Neuronal stem cell (in vitro differentiated cells): ENCODE data around the gene NAB1.

Source experiments
- DNase-seq: peaks from one replicate; pipeline ENCODE4 v3.0.0-alpha.2; 2013; ENCODE audit warnings: low spot score
- H2AFZ ChIP-seq: one replicate; pipeline ENCODE4 v1.6.1; 2013; ENCODE audit warnings: mild to moderate bottlenecking, low read length, inconsistent platforms
- H2AK5ac ChIP-seq: 2 replicates; pipeline ENCODE4 v1.6.1; 2013; ENCODE audit warnings: low read depth, mild to moderate bottlenecking, inconsistent platforms, low read length, moderate library complexity, mixed read lengths
- H2BK120ac ChIP-seq: 2 replicates; pipeline ENCODE4 v1.6.1; 2013; ENCODE audit warnings: low read depth, mild to moderate bottlenecking, inconsistent platforms, low read length, moderate library complexity, mixed read lengths
- H2BK12ac ChIP-seq: one replicate; pipeline ENCODE4 v1.6.1; 2013; ENCODE audit warnings: low read length, inconsistent platforms
- H2BK15ac ChIP-seq: 2 replicates; pipeline ENCODE4 v1.6.1; 2013; ENCODE audit warnings: mild to moderate bottlenecking, low read length, inconsistent platforms, mixed read lengths
- H2BK5ac ChIP-seq: one replicate; pipeline ENCODE4 v1.6.1; 2013; ENCODE audit warnings: inconsistent platforms, mild to moderate bottlenecking, low read length, moderate library complexity
- H3K14ac ChIP-seq: one replicate; pipeline ENCODE4 v1.6.1; 2013; ENCODE audit warnings: low read length, inconsistent platforms
- H3K18ac ChIP-seq: 2 replicates; pipeline ENCODE4 v1.6.1; 2013; ENCODE audit warnings: low read length, inconsistent platforms
- H3K23ac ChIP-seq: 2 replicates; pipeline ENCODE4 v1.6.1; 2013; ENCODE audit warnings: low read depth, mild to moderate bottlenecking, mixed read lengths, low read length, inconsistent platforms; ENCODE audit not compliant: poor library complexity
- H3K27ac ChIP-seq: replicated peaks from 3 replicates; pipeline ENCODE4 v1.5.1; 2013; ENCODE audit warnings: low read length, inconsistent platforms
- H3K27me3 ChIP-seq, 3 experiments: 2 replicates each; pipeline ENCODE4 v1.6.1; 2013; ENCODE audit warnings: low read length in 3 of 3, mild to moderate bottlenecking in 2 of 3, inconsistent platforms in 1 of 3, low read depth in 1 of 3, mixed read lengths in 1 of 3, moderate library complexity in 1 of 3; ENCODE audit not compliant: control insufficient read depth in 3 of 3, insufficient read depth in 3 of 3
- H3K36me3 ChIP-seq, 2 donors: replicated peaks in 1 of 2; 2 replicates each; pipeline ENCODE4 v1.6.1; 2013; ENCODE audit warnings: low read length in 2 of 2; ENCODE audit not compliant: control insufficient read depth in 2 of 2, insufficient read depth in 2 of 2
- H3K4ac ChIP-seq: 2 replicates; pipeline ENCODE4 v1.6.1; 2013; ENCODE audit warnings: inconsistent platforms, mild to moderate bottlenecking, low read length, moderate library complexity
- H3K4me1 ChIP-seq, 2 donors: 1 replicate in 1 of 2; 2 replicates in 1 of 2; pipeline ENCODE4 v1.6.1; 2013; ENCODE audit warnings: low read length in 2 of 2, low read depth in 1 of 2; ENCODE audit not compliant: control insufficient read depth in 2 of 2, insufficient read depth in 1 of 2
- H3K4me2 ChIP-seq: one replicate; pipeline ENCODE4 v1.6.1; 2013; ENCODE audit warnings: mild to moderate bottlenecking, low read length, inconsistent platforms; ENCODE audit not compliant: insufficient read depth, poor library complexity, severe bottlenecking
- H3K4me3 ChIP-seq, 2 donors: 2 replicates each; pipeline ENCODE4 v1.5.1; 2013; ENCODE audit warnings: low read length in 2 of 2, mild to moderate bottlenecking in 2 of 2, inconsistent platforms in 1 of 2, moderate library complexity in 1 of 2
- H3K79me1 ChIP-seq: one replicate; pipeline ENCODE4 v1.6.1; 2013; ENCODE audit warnings: low read depth, mild to moderate bottlenecking, inconsistent platforms, low read length, moderate library complexity
- H3K9ac ChIP-seq: one replicate; pipeline ENCODE4 v1.6.1; 2013; ENCODE audit warnings: mild to moderate bottlenecking, low read depth, low read length, inconsistent platforms; ENCODE audit not compliant: poor library complexity
- H3K9me3 ChIP-seq, 2 donors: replicated peaks in 1 of 2; 2 replicates each; pipeline versions ENCODE3 to v1.6.1; 2013; ENCODE audit warnings: low read length in 2 of 2, mild to moderate bottlenecking in 2 of 2, inconsistent platforms in 1 of 2, low read depth in 1 of 2, mixed read lengths in 1 of 2, moderate library complexity in 1 of 2; ENCODE audit not compliant: control insufficient read depth in 2 of 2, insufficient read depth in 1 of 2
- H4K8ac ChIP-seq: one replicate; pipeline ENCODE4 v1.6.1; 2013; ENCODE audit warnings: low read depth, mild to moderate bottlenecking, inconsistent platforms, low read length, moderate library complexity
- H4K91ac ChIP-seq: one replicate; pipeline ENCODE4 v1.6.1; 2013; ENCODE audit warnings: low read length, low read depth, mild to moderate bottlenecking, inconsistent platforms; ENCODE audit not compliant: poor library complexity
- WGBS, 2 donors: extraction: QIAGEN DNeasy Blood & Tissue Kit; methylation state at CpG; one replicate each; pipeline ENCODE4 v1.1.7; 2013; ENCODE audit warnings: missing lambda C conversion rate in 2 of 2, mixed read lengths in 1 of 2; ENCODE audit not compliant: insufficient read length in 2 of 2, insufficient replicate concordance in 1 of 2; ENCODE audit errors: extremely low coverage in 2 of 2; 5-methylcytosine and 5-hydroxymethylcytosine counted together

The NAB1 gene

DNA sequence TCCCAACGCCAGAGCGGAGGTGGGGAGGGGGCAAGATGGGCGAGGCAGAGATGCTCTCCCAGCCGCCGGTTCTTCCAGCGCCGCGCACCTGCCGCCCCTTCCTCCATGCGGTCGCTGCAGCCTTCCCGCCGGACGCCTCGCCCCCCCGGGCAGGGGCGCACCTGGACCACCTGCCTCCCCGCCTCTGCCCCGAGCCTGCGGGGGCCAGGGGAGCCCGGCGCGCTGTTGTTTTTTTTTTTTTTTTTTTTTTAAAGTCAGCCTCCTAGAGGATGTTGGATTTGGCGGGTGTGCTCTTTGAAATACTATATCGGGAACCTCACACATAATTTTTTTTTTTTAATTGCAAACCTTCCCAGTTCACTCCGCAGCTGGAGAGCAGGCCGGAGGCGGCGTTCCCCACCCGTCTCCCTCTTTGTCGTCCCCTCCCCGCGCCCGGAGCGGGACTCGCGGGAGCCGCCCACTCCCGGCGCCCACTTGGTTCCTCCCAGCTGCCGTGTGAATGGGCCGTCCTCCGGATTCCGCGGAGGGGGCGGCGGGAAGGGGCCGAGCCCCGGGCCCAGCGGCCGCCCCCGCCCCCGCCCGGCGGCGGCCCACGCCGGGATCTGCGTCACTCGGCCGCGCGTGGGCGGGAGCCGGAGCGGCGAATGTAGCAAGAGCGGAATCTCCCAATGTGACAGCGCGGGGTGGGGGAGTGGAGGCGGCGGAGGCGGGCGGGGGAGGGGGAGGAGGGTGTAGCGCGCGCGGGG is 421 bp upstream of the NAB1 start:
- H3K9ac ChIP-seq, result peak overlapping the region; percentile 77
- H3K9me3 ChIP-seq, result no peaks in the 10 kb centered on the region
- peak overlapping the region; percentile 72 for H2BK120ac ChIP-seq
- WGBS, 2 donors, result no CpG with 5 or more reads among the region's 78 CpGs
- peaks cover 4% of the 10 kb centered on the region for H3K79me1 ChIP-seq
- H2BK5ac ChIP-seq, result peak overlapping the region; percentile 82
- peak overlapping the region; percentile 6 for H3K14ac ChIP-seq
- peaks cover 2 to 4% of the 10 kb centered on the region in 2 donors for H3K4me1 ChIP-seq
- H2BK12ac ChIP-seq, result no peak overlapping the region
- peak overlapping the region; percentile 92 for H2BK15ac ChIP-seq
- H4K8ac ChIP-seq, result no peak overlapping the region
- peak overlapping the region; percentile 64 for H3K27ac ChIP-seq
- H3K4ac ChIP-seq, result no peak overlapping the region
- H3K36me3 ChIP-seq, result no peaks in the 10 kb centered on the region
- H2AK5ac ChIP-seq, result no peak overlapping the region
- peak overlapping the region; percentile 97 for H2AFZ ChIP-seq
- H3K18ac ChIP-seq, result peak overlapping the region; percentile 94
- peak overlapping the region; percentile 88 for H3K4me3 ChIP-seq
- H3K27me3 ChIP-seq, result no peaks in the 10 kb centered on the region
- H3K4me2 ChIP-seq, result peak overlapping the region; percentile 83
- peak; percentile 66 for DNase-seq
- no peak overlapping the region for H3K23ac ChIP-seq
- no peak overlapping the region for H4K91ac ChIP-seq

- no peaks in the 10 kb centered on the region for H3K27me3 ChIP-seq
- no peak overlapping the region for H3K4ac ChIP-seq
- H2AFZ ChIP-seq, result peak overlapping the region; percentile 95
- no peak overlapping the region for H4K8ac ChIP-seq
- no peaks in the 10 kb centered on the region for H3K36me3 ChIP-seq
- H2AK5ac ChIP-seq, result no peak overlapping the region
- no peak overlapping the region for H4K91ac ChIP-seq
- H2BK120ac ChIP-seq, result no peak overlapping the region
- no peak overlapping the region for H3K23ac ChIP-seq
- no peak overlapping the region for H3K27ac ChIP-seq
- WGBS, 2 donors, result no CpG with 5 or more reads among the region's 15 CpGs
- H3K4me3 ChIP-seq, result peak overlapping the region; percentile 88 to 100
- peak overlapping the region; percentile 54 for H3K4me2 ChIP-seq
- H3K79me1 ChIP-seq, result peaks cover 4% of the 10 kb centered on the region
- no peak overlapping the region for H3K9ac ChIP-seq
- H3K14ac ChIP-seq, result no peak overlapping the region
- H3K9me3 ChIP-seq, result no peaks in the 10 kb centered on the region
- H3K18ac ChIP-seq, result no peak overlapping the region
- H2BK5ac ChIP-seq, result peak overlapping the region; percentile 53
- no peak overlapping the region for H2BK15ac ChIP-seq
- H2BK12ac ChIP-seq, result no peak overlapping the region
- peaks cover 2 to 4% of the 10 kb centered on the region in 2 donors for H3K4me1 ChIP-seq
- peak; percentile 14 for DNase-seq
Observed at GRCh38 chr2:190649798-190650390, 1.0 kb downstream of the NAB1 start.

DNA sequence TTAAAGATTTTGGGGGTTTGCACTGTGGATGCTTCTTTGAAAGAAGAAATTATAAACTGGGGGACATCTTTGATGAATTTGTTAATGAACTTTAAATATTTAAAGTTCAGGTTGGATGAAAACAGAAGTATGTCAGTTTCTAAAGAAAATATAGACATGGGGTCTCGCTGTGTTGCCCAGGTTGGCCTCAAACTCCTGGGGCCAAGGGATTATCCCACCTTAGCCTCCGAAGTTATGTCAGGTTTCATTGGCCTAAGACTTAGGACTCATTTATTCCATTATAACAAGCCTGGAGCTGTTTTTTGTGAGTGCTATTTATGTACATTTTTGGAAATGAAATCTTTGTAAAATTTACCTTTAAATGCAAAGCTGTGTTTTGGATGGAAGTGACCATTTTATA is 2.5 kb downstream of the NAB1 start:
- Histone ChIP-seq H4K91ac (no peak overlapping the region), H4K8ac (no peak overlapping the region), H3K4ac (no peak overlapping the region), H3K9me3 (no peaks in the 10 kb centered on the region), H3K79me1 (peaks cover 5% of the 10 kb centered on the region), H2BK120ac (no peak overlapping the region), H2BK12ac (no peak overlapping the region), H3K27ac (no peak overlapping the region), H3K14ac (no peak overlapping the region), H2AK5ac (no peak overlapping the region), H2AFZ (no peak overlapping the region), H3K27me3 (no peaks in the 10 kb centered on the region), H3K23ac (no peak overlapping the region), H3K4me2 (no peak overlapping the region), H3K36me3 (no peaks in the 10 kb centered on the region), H2BK5ac (no peak overlapping the region), H2BK15ac (no peak overlapping the region), H3K18ac (no peak overlapping the region), H3K4me1 (peaks cover 0 to 4% of the 10 kb centered on the region in 2 donors), H3K4me3 (no peak overlapping the region), H3K9ac (no peak overlapping the region)
- no CpG with 5 or more reads among the region's 2 CpGs for WGBS, 2 donors
- DNase-seq, result no peak

DNA sequence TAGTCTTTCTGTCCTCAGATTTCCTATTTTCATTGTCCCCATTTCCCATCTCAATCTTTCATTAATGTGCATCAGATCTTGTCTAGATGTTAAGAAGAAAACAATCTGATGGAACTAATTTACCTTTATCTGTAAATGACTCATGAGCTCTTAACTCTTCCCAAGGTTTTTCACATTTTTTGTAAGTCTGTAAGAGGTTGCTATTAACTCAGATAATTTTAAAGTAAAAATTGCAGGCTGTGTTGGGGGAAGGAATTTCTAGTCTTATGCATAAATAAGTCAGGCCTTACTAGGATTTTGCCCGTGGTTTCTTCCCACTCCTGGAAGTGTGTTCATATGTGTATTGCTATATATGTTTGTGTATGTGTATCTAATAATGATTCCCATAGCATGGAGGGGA is 4.3 kb downstream of the NAB1 start:
- H3K27me3 ChIP-seq, result no peaks in the 10 kb centered on the region
- no peak overlapping the region for H3K9ac ChIP-seq
- no peak overlapping the region for H3K18ac ChIP-seq
- no CpG with 5 or more reads among the region's 1 CpG for WGBS, 2 donors
- no peak for DNase-seq
- no peak overlapping the region for H3K14ac ChIP-seq
- peaks cover 0 to 4% of the 10 kb centered on the region in 2 donors for H3K4me1 ChIP-seq
- H3K4me2 ChIP-seq, result no peak overlapping the region
- H3K79me1 ChIP-seq, result peaks cover 5% of the 10 kb centered on the region
- no peak overlapping the region for H3K4ac ChIP-seq
- no peak overlapping the region for H2BK12ac ChIP-seq
- H2AFZ ChIP-seq, result no peak overlapping the region
- peaks cover 0 to 4% of the 10 kb centered on the region in 2 donors for H3K36me3 ChIP-seq
- no peak overlapping the region for H4K91ac ChIP-seq
- no peaks in the 10 kb centered on the region for H3K9me3 ChIP-seq
- no peak overlapping the region for H3K4me3 ChIP-seq
- H2BK120ac ChIP-seq, result no peak overlapping the region
- no peak overlapping the region for H2BK5ac ChIP-seq
- no peak overlapping the region for H3K27ac ChIP-seq
- no peak overlapping the region for H2BK15ac ChIP-seq
- no peak overlapping the region for H4K8ac ChIP-seq
- H2AK5ac ChIP-seq, result no peak overlapping the region
- H3K23ac ChIP-seq, result no peak overlapping the region
